Naive thymus-derived CD4-positive, alpha-beta T cell (primary cell): Measurements from ENCODE around the gene SPINK8. TPM values are rescaled to one million over a fixed set of nuclear protein-coding genes. Genes with fewer than 3 reads are reported as not detected.
A peak's percentile ranks its signal among the peaks of the same experiment; 100 is the strongest.

Source experiments
- ATAC-seq: fragments of 150-1000 bp; cut with Tn5 transposase; 2 replicates; pipeline ENCODE4 v1.10.0; 2021; ENCODE audit warnings: mild to moderate bottlenecking, moderate library complexity
- CTCF ChIA-PET: fragments of 350-600 bp; sonication (Branson Sonifier 250); formaldehyde crosslinking; loops from one replicate; lab custom pipeline; 2021; ENCODE audit warnings: antibody characterized with exemption; lab: Charles Lee
- POLR2A ChIA-PET: fragments of 350-600 bp; sonication (Branson Sonifier 250); formaldehyde crosslinking; loops from one replicate; lab custom pipeline; 2021; ENCODE audit warnings: antibody characterized with exemption, inconsistent platforms; lab: Charles Lee
- DNase-seq, 9 donors: peaks; one replicate each; pipeline versions ENCODE4 v3.0.0 to v3.0.0-alpha.2; 2020 to 2022; ENCODE audit warnings: mixed read lengths in 1 of 9
- H3K27ac ChIP-seq: one replicate; pipeline ENCODE4 v1.7.0; 2013; ENCODE audit warnings: mild to moderate bottlenecking, low read depth, low read length, moderate library complexity
- H3K27me3 ChIP-seq, 2 donors: one replicate each; pipeline ENCODE4 v1.7.0; 2013; ENCODE audit warnings: low read length in 2 of 2, mild to moderate bottlenecking in 2 of 2, moderate library complexity in 2 of 2; ENCODE audit not compliant: control insufficient read depth in 2 of 2, insufficient read depth in 2 of 2
- H3K36me3 ChIP-seq, 3 experiments: 1 replicate in 2 of 3; 2 replicates in 1 of 3; pipeline ENCODE4 v1.7.0; 2013; ENCODE audit warnings: low read length in 3 of 3, mild to moderate bottlenecking in 3 of 3, moderate library complexity in 1 of 3; ENCODE audit not compliant: insufficient read depth in 3 of 3, control insufficient read depth in 2 of 3
- H3K4me1 ChIP-seq, 2 donors: one replicate each; pipeline ENCODE4 v1.7.0; 2013; ENCODE audit warnings: low read length in 2 of 2, mild to moderate bottlenecking in 2 of 2, moderate library complexity in 1 of 2; ENCODE audit not compliant: control insufficient read depth in 2 of 2, insufficient read depth in 2 of 2
- H3K4me3 ChIP-seq: 2 replicates; pipeline ENCODE4 v1.7.0; 2013; ENCODE audit warnings: mild to moderate bottlenecking, low read length
- H3K9me3 ChIP-seq, 3 experiments: 1 replicate in 2 of 3; 2 replicates in 1 of 3; pipeline ENCODE4 v1.7.0; 2013; ENCODE audit warnings: low read length in 3 of 3; ENCODE audit not compliant: control insufficient read depth in 2 of 3
- H3K27ac Mint-ChIP-seq, 9 donors: one replicate each; pipeline ENCODE4 v1.8.0; 2020 to 2022; ENCODE audit warnings: mixed read lengths in 9 of 9, mild to moderate bottlenecking in 8 of 9, moderate library complexity in 5 of 9, inconsistent platforms in 2 of 9
- H3K27me3 Mint-ChIP-seq, 5 donors: one replicate each; pipeline ENCODE4 v1.8.0; 2021 to 2022; ENCODE audit warnings: mixed read lengths in 5 of 5, mild to moderate bottlenecking in 1 of 5
- H3K36me3 Mint-ChIP-seq, 5 donors: one replicate each; pipeline ENCODE4 v1.8.0; 2020 to 2022; ENCODE audit warnings: mixed read lengths in 5 of 5, mild to moderate bottlenecking in 3 of 5, inconsistent platforms in 1 of 5
- H3K4me1 Mint-ChIP-seq, 7 donors: one replicate each; pipeline ENCODE4 v1.8.0; 2020 to 2022; ENCODE audit warnings: mixed read lengths in 7 of 7, mild to moderate bottlenecking in 3 of 7, inconsistent platforms in 1 of 7
- H3K4me3 Mint-ChIP-seq, 10 donors: one replicate each; pipeline ENCODE4 v1.8.0; 2020 to 2022; ENCODE audit warnings: mild to moderate bottlenecking in 10 of 10, mixed read lengths in 10 of 10, moderate library complexity in 6 of 10, inconsistent platforms in 2 of 10
- H3K9me3 Mint-ChIP-seq, 11 donors: one replicate each; pipeline ENCODE4 v1.8.0; 2020 to 2022; ENCODE audit warnings: mixed read lengths in 11 of 11, mild to moderate bottlenecking in 4 of 11, inconsistent platforms in 1 of 11, moderate library complexity in 1 of 11
- intact Hi-C, 2 donors: fragments of 100-400 bp; cut with micrococcal nuclease; formaldehyde crosslinking; loops; one replicate each; pipeline ENCODE4 v1.15.1; 2023
- polyA plus RNA-seq, 2 donors: library from polyadenylated mRNA; unstranded; fragments of 300-500 nt; fragmentation: Illumina TruSeq; gene quantifications; one replicate each; pipeline ENCODE4 v1.2.3, GENCODE V29; 2021
- total RNA-seq, 6 experiments: library from RNA in 5 of 6; stranded (reverse) in 5 of 6; gene quantifications; 1 replicate in 5 of 6; 2 replicates in 1 of 6; pipeline ENCODE4 v1.2.3 and lab custom pipeline; 2021 to 2026

SPINK8 gene
- total and polyA plus RNA-seq, 7 experiments from 2014 or later, result not detected

DNA sequence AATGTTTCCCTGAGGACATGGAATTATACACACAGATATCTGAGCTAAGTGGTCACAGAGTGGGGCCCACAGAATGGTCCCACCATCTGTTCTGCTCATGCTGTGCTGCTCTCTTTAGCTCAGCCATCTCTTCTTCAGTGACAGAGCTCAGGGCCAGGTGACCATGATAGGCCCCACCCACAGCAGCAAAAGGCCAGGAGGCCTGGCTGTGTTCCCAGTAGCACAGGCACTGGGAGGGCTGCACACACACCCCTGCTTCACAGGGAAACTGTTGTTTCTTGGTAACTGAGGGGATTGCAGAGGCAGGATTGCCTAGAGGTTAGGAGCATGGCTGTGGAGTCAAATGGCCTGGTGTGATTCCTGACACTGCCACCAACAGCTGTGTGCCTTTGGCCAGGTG lies 33.7 kb upstream of the SPINK8 start:
- CTCF ChIA-PET, result no interaction called here
- H3K27me3 ChIP-seq, result no peaks in the 10 kb centered on the region
- H3K9me3 ChIP-seq, result no peaks in the 10 kb centered on the region
- H3K4me1 ChIP-seq, result no peaks in the 10 kb centered on the region
- no peak for ATAC-seq
- H3K36me3 ChIP-seq, result no peaks in the 10 kb centered on the region
- POLR2A ChIA-PET, result no interaction called here
- H3K27ac ChIP-seq, result no peak overlapping the region
- H3K4me1 Mint-ChIP-seq, result peaks cover 0 to 3% (median 0%) of the 10 kb centered on the region in 7 donors
- no peaks in the 10 kb centered on the region for H3K36me3 Mint-ChIP-seq
- peaks cover 0 to 13% (median 1%) of the 10 kb centered on the region in 11 donors for H3K9me3 Mint-ChIP-seq
- H3K27me3 Mint-ChIP-seq, result peaks cover 0 to 12% (median 0%) of the 10 kb centered on the region in 5 donors
- no peak for DNase-seq
- intact Hi-C loops, result no loop called here
- H3K27ac Mint-ChIP-seq, result peak overlapping the region in 1 of 9 donors; percentile 44
- no peak overlapping the region for H3K4me3 Mint-ChIP-seq
- H3K4me3 ChIP-seq, result no peak overlapping the region

DNA sequence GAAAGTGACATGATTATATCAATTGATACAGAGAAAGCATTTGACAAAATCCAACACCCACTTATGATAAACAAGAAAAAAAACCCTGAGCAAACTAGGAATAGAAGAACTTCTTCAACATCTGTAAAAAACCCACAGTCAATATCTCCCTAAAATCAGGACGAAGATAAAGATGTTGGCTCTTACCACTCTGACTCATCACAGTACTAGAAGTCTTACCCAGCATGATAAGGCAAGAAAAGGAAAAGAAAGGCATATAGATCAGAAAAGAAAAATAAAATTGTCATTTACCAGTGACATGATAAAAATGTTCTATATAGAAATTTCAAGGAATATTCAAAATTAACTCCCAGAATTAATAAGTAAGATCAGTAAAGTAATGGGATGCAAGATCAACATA lies 31.4 kb upstream of the SPINK8 start:
- H3K27me3 ChIP-seq, result no peaks in the 10 kb centered on the region
- ChIA-PET CTCF (no interaction called here), POLR2A (no interaction called here)
- H3K27me3 Mint-ChIP-seq, result peaks cover 0 to 28% (median 0%) of the 10 kb centered on the region in 5 donors
- H3K27ac ChIP-seq, result no peak overlapping the region
- H3K4me3 ChIP-seq, result no peak overlapping the region
- DNase-seq, result no peak
- no peak overlapping the region for H3K27ac Mint-ChIP-seq
- no peaks in the 10 kb centered on the region for H3K36me3 ChIP-seq
- peaks cover 0 to 7% (median 0%) of the 10 kb centered on the region in 5 donors for H3K36me3 Mint-ChIP-seq
- no peak overlapping the region for H3K4me3 Mint-ChIP-seq
- intact Hi-C loops, result no loop called here
- no peaks in the 10 kb centered on the region for H3K4me1 ChIP-seq
- H3K4me1 Mint-ChIP-seq, result peaks cover 0 to 3% (median 0%) of the 10 kb centered on the region in 7 donors
- no peaks in the 10 kb centered on the region for H3K9me3 ChIP-seq
- H3K9me3 Mint-ChIP-seq, result peaks cover 0 to 22% (median 12%) of the 10 kb centered on the region in 11 donors
- ATAC-seq, result no peak

DNA sequence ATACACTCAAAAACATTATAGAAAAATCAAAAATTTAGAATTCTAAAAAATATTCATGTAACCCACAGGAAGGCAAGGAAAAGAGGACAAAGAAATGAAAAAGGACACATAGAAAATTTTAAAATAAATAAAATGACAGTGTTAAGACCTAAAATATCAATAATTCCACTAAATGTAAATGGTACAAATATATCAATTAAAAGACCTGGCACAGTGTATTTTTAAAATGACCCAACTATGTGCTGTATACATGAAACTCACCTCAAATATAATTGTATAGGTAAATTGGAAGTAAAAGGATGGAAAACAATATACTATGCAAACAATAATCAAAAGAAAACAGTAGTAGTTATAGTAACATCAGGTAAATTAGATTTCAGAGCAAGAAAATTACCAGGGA lies 28.5 kb upstream of the SPINK8 start:
- intact Hi-C loops, result no loop called here
- Histone ChIP-seq H3K27me3 (no peaks in the 10 kb centered on the region), H3K36me3 (no peaks in the 10 kb centered on the region), H3K27ac (no peak overlapping the region), H3K9me3 (no peaks in the 10 kb centered on the region), H3K4me1 (no peaks in the 10 kb centered on the region), H3K4me3 (no peak overlapping the region)
- H3K36me3 Mint-ChIP-seq, result peaks cover 0 to 7% (median 0%) of the 10 kb centered on the region in 5 donors
- ATAC-seq (no peak), DNase-seq (no peak)
- no peak overlapping the region for H3K4me3 Mint-ChIP-seq
- peaks cover 0 to 3% (median 0%) of the 10 kb centered on the region in 7 donors for H3K4me1 Mint-ChIP-seq
- ChIA-PET POLR2A (no interaction called here), CTCF (no interaction called here)
- H3K27me3 Mint-ChIP-seq, result peaks cover 0 to 37% (median 0%) of the 10 kb centered on the region in 5 donors
- H3K9me3 Mint-ChIP-seq, result peaks cover 0 to 22% (median 13%) of the 10 kb centered on the region in 11 donors
- H3K27ac Mint-ChIP-seq, result no peak overlapping the region

DNA sequence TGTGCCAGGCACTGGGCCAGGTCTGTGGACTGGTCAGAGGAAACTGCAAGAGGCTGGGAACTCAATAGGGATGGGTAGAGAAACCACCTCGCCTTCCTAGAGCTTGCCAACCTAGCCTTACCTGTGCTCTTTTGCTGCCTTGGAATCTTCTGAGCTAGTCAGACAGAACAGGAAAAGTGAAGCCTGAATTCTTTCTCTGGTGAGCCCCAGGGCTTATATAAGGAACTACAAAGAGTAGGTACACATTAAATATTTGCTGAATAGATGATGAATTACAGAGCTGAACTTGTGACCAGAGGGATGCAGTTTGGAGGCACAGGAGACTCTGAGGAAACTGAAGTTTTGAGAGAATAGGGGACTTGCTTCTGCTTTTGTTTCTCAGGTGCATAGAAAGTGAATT lies 23.0 kb upstream of the SPINK8 start:
- CTCF ChIA-PET, result interaction anchor here (0.8 kb wide), 1 partner anchor 190 kb away, joined by 3 read pairs; no protein-coding TSS in a partner anchor
- peaks cover 17 to 46% (median 30%) of the 10 kb centered on the region in 5 donors for H3K27me3 Mint-ChIP-seq
- H3K27ac ChIP-seq, result no peak overlapping the region
- H3K9me3 ChIP-seq, result no peaks in the 10 kb centered on the region
- peaks cover 0 to 12% (median 4%) of the 10 kb centered on the region in 5 donors for H3K36me3 Mint-ChIP-seq
- no peaks in the 10 kb centered on the region for H3K4me1 ChIP-seq
- H3K4me1 Mint-ChIP-seq, result no peaks in the 10 kb centered on the region
- DNase-seq (no peak), ATAC-seq (no peak)
- no peaks in the 10 kb centered on the region for H3K27me3 ChIP-seq
- intact Hi-C loops, result no loop called here
- no peak overlapping the region for H3K4me3 ChIP-seq
- H3K9me3 Mint-ChIP-seq, result peaks cover 0 to 18% (median 6%) of the 10 kb centered on the region in 11 donors
- H3K27ac Mint-ChIP-seq, result no peak overlapping the region
- no peak overlapping the region for H3K4me3 Mint-ChIP-seq
- H3K36me3 ChIP-seq, result no peaks in the 10 kb centered on the region
- POLR2A ChIA-PET, result no interaction called here

DNA sequence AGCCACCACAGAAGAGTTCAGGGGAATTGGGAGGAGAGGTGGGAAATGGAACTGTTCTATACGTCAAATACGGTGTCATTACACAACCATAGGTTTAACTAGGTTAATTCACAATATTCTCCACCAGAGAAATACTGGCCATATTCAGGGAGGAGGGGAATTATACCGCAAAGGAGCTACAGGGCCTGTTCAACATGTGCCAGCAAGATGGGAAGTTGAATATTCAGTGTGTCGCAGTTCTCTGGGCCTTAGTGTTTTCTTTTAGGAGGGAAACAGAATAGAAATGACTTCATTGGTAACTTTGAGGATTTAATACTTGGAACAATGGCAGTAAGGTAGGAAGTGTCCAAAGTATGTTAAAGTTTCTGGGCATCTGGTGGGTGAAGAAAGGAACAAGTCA lies 20.5 kb upstream of the SPINK8 start:
- CTCF ChIA-PET, result no interaction called here
- intact Hi-C loops, result no loop called here
- H3K4me3 Mint-ChIP-seq, result no peak overlapping the region
- no peak for DNase-seq
- peaks cover 17 to 36% (median 22%) of the 10 kb centered on the region in 5 donors for H3K27me3 Mint-ChIP-seq
- H3K36me3 Mint-ChIP-seq, result peaks cover 0 to 9% (median 4%) of the 10 kb centered on the region in 5 donors
- ATAC-seq, result no peak
- Histone ChIP-seq H3K36me3 (no peaks in the 10 kb centered on the region), H3K4me1 (no peaks in the 10 kb centered on the region), H3K4me3 (no peak overlapping the region), H3K9me3 (no peaks in the 10 kb centered on the region), H3K27me3 (no peaks in the 10 kb centered on the region), H3K27ac (no peak overlapping the region)
- H3K4me1 Mint-ChIP-seq, result no peaks in the 10 kb centered on the region
- H3K27ac Mint-ChIP-seq, result no peak overlapping the region
- peaks cover 0 to 7% (median 0%) of the 10 kb centered on the region in 11 donors for H3K9me3 Mint-ChIP-seq
- POLR2A ChIA-PET, result no interaction called here

DNA sequence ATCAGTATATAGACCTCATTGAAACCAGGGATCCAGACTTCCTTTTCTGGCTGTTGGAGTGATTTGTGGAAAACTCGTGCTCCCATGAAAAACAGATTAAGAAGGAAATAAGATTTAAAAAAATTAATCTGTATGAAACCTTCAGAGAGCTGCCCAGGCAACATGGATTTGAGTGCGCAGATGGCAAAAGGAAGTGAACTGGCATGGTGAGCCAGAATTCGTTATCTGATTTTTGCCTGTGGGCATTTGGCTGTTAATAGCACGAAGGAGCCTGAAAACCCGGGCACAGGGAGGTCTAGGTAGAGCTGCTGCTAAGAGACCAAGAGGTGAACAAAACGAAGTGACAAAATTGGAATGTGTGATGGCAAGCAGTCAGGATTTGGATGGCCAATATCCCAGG lies 19.1 kb upstream of the SPINK8 start:
- Mint-ChIP-seq H3K36me3 (peaks cover 0 to 9% (median 4%) of the 10 kb centered on the region in 5 donors), H3K4me3 (no peak overlapping the region), H3K9me3 (peaks cover 0 to 7% (median 0%) of the 10 kb centered on the region in 11 donors), H3K27ac (no peak overlapping the region), H3K4me1 (no peaks in the 10 kb centered on the region), H3K27me3 (peaks cover 17 to 34% (median 22%) of the 10 kb centered on the region in 5 donors)
- H3K4me1 ChIP-seq, result no peaks in the 10 kb centered on the region
- ATAC-seq, result no peak
- H3K36me3 ChIP-seq, result no peaks in the 10 kb centered on the region
- H3K9me3 ChIP-seq, result no peaks in the 10 kb centered on the region
- no peak for DNase-seq
- H3K27me3 ChIP-seq, result no peaks in the 10 kb centered on the region
- CTCF ChIA-PET, result no interaction called here
- H3K4me3 ChIP-seq, result no peak overlapping the region
- H3K27ac ChIP-seq, result no peak overlapping the region
- intact Hi-C loops, result no loop called here
- POLR2A ChIA-PET, result interaction anchor here (0.7 kb wide), 1 partner anchor 24 kb away, joined by 4 read pairs; no protein-coding TSS in a partner anchor

DNA sequence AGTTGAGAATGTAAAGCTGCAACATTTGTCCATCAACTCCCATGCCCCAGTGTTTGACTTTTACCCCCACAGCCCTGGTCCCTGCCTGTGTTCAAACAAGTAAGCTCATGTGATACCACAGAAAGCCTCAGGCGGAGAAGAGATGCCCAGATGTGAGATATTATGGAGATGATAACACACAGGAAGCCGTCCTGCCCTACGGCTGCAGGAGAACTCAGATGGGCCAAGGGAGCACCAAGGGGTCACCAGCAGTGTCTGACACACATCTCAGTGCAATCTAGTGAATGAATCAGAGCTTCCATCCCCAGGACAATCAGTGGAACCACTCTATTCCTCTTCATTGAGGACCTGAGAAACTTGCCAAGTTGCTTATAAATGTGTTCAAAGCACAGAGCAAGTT lies 14.0 kb upstream of the SPINK8 start:
- no peaks in the 10 kb centered on the region for H3K27me3 ChIP-seq
- H3K4me3 ChIP-seq, result no peak overlapping the region
- no peaks in the 10 kb centered on the region for H3K9me3 Mint-ChIP-seq
- no peaks in the 10 kb centered on the region for H3K9me3 ChIP-seq
- H3K36me3 Mint-ChIP-seq, result no peaks in the 10 kb centered on the region
- no peak for DNase-seq
- no peaks in the 10 kb centered on the region for H3K4me1 ChIP-seq
- ChIA-PET CTCF (no interaction called here), POLR2A (no interaction called here)
- no peaks in the 10 kb centered on the region for H3K4me1 Mint-ChIP-seq
- H3K27ac ChIP-seq, result no peak overlapping the region
- peaks cover 0 to 21% (median 2%) of the 10 kb centered on the region in 5 donors for H3K27me3 Mint-ChIP-seq
- intact Hi-C loops, result no loop called here
- no peak overlapping the region for H3K4me3 Mint-ChIP-seq
- H3K36me3 ChIP-seq, result no peaks in the 10 kb centered on the region
- ATAC-seq, result no peak
- no peak overlapping the region for H3K27ac Mint-ChIP-seq
